Esophagus muscularis mucosa (tissue), 4 donors: ENCODE measurements around the gene LUC7L3. TPM values are rescaled to one million over a fixed set of nuclear protein-coding genes. Genes with fewer than 3 reads are reported as not detected.

ENCODE experiments used
- DNase-seq: peaks from one replicate; pipeline ENCODE4 v3.0.0-alpha.2; 2017; ENCODE audit errors: extremely low spot score
- H3K27ac ChIP-seq, 4 donors: fragments of 200-600 bp; sonication (generic); replicated peaks in 1 of 4; 1 replicate in 3 of 4; 2 replicates in 1 of 4; pipeline ENCODE4 v1.5.1; 2016 to 2019; ENCODE audit warnings: mild to moderate bottlenecking in 1 of 4
- H3K27me3 ChIP-seq, 4 donors: fragments of 200-600 bp; sonication (generic); one replicate each; pipeline versions ENCODE4 v1.5.1 to v1.6.0; 2016 to 2019
- H3K36me3 ChIP-seq, 4 donors: fragments of 200-600 bp; sonication (generic); one replicate each; pipeline ENCODE4 v1.5.1; 2016 to 2019
- H3K4me1 ChIP-seq, 4 donors: fragments of 200-600 bp; sonication (generic); one replicate each; pipeline ENCODE4 v1.5.1; 2016 to 2019
- H3K4me3 ChIP-seq, 4 donors: fragments of 200-600 bp; sonication (generic); 1 replicate in 2 of 4; 2 replicates in 2 of 4; pipeline ENCODE4 v1.5.1; 2016 to 2019; ENCODE audit warnings: mild to moderate bottlenecking in 4 of 4, moderate library complexity in 1 of 4
- H3K9me3 ChIP-seq, 4 donors: fragments of 200-600 bp; sonication (generic); 1 replicate in 3 of 4; 2 replicates in 1 of 4; pipeline ENCODE4 v1.5.1; 2016 to 2019
- CTCF ChIP-seq, 3 experiments: fragments of 200-600 bp in 2 of 3; fragments of 450-650 bp in 1 of 3; sonication (generic) in 2 of 3; IDR thresholded peaks; one replicate each; pipeline ENCODE4 v1.5.1; 2017 to 2019; ENCODE audit warnings: antibody characterized with exemption in 3 of 3, mild to moderate bottlenecking in 2 of 3, moderate library complexity in 1 of 3
- EP300 ChIP-seq: sonication (generic); formaldehyde crosslinking; IDR thresholded peaks from one replicate; pipeline ENCODE4 v1.6.1; 2017; ENCODE audit warnings: antibody characterized with exemption
- POLR2A ChIP-seq: fragments of 450-650 bp; IDR thresholded peaks from one replicate; pipeline ENCODE4 v1.6.1; 2017; ENCODE audit warnings: antibody characterized with exemption, moderate library complexity, mild to moderate bottlenecking, low read depth
- POLR2AphosphoS5 ChIP-seq, 2 donors: sonication (generic); formaldehyde crosslinking; IDR thresholded peaks; one replicate each; pipeline ENCODE4 v1.6.1; 2017; ENCODE audit warnings: antibody characterized with exemption in 2 of 2
- WGBS: methylation state at CpG from one replicate; pipeline ENCODE4 v1.1.5; 2018; 5-methylcytosine and 5-hydroxymethylcytosine counted together
- intact Hi-C: fragments of 100-400 bp; cut with DNase I; formaldehyde crosslinking; loops from one replicate; pipeline ENCODE4 v1.15.1; 2023
- total RNA-seq, 4 donors: library from RNA; depleted of rRNA; stranded (reverse); fragments of >200 nt; gene quantifications; one replicate each; pipeline versions ENCODE4 v1.1.0 to v1.2.1, GENCODE V29; 2016

LUC7L3 gene
- total RNA-seq, 4 donors from 2014 or later = 28.8 to 65.6 (median 38.9) TPM

DNA sequence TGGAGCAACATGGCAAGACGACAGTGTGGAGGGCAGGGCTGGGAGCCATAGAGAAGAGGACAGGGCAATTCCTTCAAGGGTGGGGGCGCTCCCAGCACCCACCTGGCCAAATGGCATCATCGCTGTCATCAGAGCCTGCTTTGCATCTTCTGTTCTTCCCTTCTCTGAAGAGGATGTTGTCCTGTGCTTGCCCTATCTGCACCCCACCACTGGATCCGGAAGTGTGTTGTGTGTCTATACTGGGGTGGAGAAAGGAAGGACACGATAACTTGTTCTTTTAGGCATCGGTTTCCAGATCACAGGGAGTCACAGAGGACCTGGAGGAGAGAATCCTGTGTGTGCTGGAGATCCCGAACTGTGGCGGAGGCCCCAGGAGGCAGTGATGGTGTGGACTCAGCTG, 73.6 kb downstream of the LUC7L3 start:
- intact Hi-C loops = no loop called here
- no peaks in the 10 kb centered on the region for H3K9me3 ChIP-seq
- no peak for TF ChIP-seq EP300
- no peak for TF ChIP-seq POLR2AphosphoS5 (IDR thresholded peaks at IDR 0.05)
- TF ChIP-seq CTCF (IDR thresholded peaks at IDR 0.05) = no peak
- no peak for TF ChIP-seq POLR2A
- DNase-seq = no peak
- 79% methylated on average over 8 of the region's 8 CpGs for WGBS
- no peak overlapping the region for H3K4me3 ChIP-seq
- H3K27ac ChIP-seq = no peak overlapping the region
- peaks cover 0 to 6% (median 3%) of the 10 kb centered on the region in 4 donors for H3K4me1 ChIP-seq
- H3K27me3 ChIP-seq = no peaks in the 10 kb centered on the region
- H3K36me3 ChIP-seq = no peaks in the 10 kb centered on the region

GRCh38 chr17:50794361-50794760, 75.0 kb downstream of the LUC7L3 start:
- H3K4me1 ChIP-seq = peaks cover 0 to 6% (median 3%) of the 10 kb centered on the region in 4 donors
- no peak overlapping the region for H3K4me3 ChIP-seq
- no peaks in the 10 kb centered on the region for H3K36me3 ChIP-seq
- no peaks in the 10 kb centered on the region for H3K9me3 ChIP-seq
- H3K27me3 ChIP-seq = no peaks in the 10 kb centered on the region
- no peak for DNase-seq
- intact Hi-C loops = no loop called here
- WGBS = 98% methylated on average over 6 of the region's 6 CpGs
- H3K27ac ChIP-seq = no peak overlapping the region
- TF ChIP-seq POLR2AphosphoS5 (IDR thresholded peaks at IDR 0.05) = no peak
- TF ChIP-seq CTCF (IDR thresholded peaks at IDR 0.05) = no peak
- no peak for TF ChIP-seq POLR2A
- TF ChIP-seq EP300 = no peak

DNA sequence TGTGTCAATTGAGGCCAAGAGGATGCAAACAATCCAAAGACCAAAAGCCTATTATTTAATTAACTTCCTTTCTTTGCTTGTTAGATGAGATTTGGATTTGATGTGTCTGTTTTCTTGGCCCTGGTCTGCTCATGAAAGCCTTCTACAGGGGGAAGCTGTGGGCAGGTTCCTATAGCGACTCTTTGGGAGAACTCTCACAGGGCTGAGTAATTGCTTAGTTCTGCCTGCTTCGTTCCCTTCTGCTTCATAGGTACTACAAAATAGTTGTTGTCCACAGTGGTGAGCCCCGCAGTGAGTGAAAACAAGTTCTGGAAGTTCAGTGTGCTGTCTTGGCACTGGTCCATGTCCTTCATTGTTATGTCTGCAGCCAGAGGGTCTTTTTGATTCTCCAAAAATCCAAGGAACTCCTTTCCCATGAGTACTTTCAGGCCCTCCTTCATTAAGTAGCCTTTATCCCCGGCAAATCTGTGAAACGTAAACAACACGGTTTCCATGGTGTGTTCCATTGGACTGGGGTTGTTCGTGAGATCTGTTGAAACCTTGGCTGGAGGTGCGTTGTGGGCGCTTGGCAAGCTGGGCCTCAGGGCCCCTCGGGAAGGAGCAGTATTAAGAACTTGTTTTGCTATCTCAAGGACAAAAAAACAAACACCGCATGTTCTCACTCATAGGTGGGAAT, 77.9 kb downstream of the LUC7L3 start:
- Histone ChIP-seq H3K4me1 (peaks cover 0 to 6% (median 3%) of the 10 kb centered on the region in 4 donors), H3K9me3 (no peaks in the 10 kb centered on the region), H3K27ac (no peak overlapping the region), H3K4me3 (no peak overlapping the region), H3K27me3 (no peaks in the 10 kb centered on the region), H3K36me3 (no peaks in the 10 kb centered on the region)
- intact Hi-C loops = no loop called here
- DNase-seq = no peak
- TF ChIP-seq POLR2A = no peak
- no peak for TF ChIP-seq EP300
- no peak for TF ChIP-seq POLR2AphosphoS5 (IDR thresholded peaks at IDR 0.05)
- TF ChIP-seq CTCF (IDR thresholded peaks at IDR 0.05) = no peak
- 38% methylated on average over 11 of the region's 11 CpGs for WGBS

DNA sequence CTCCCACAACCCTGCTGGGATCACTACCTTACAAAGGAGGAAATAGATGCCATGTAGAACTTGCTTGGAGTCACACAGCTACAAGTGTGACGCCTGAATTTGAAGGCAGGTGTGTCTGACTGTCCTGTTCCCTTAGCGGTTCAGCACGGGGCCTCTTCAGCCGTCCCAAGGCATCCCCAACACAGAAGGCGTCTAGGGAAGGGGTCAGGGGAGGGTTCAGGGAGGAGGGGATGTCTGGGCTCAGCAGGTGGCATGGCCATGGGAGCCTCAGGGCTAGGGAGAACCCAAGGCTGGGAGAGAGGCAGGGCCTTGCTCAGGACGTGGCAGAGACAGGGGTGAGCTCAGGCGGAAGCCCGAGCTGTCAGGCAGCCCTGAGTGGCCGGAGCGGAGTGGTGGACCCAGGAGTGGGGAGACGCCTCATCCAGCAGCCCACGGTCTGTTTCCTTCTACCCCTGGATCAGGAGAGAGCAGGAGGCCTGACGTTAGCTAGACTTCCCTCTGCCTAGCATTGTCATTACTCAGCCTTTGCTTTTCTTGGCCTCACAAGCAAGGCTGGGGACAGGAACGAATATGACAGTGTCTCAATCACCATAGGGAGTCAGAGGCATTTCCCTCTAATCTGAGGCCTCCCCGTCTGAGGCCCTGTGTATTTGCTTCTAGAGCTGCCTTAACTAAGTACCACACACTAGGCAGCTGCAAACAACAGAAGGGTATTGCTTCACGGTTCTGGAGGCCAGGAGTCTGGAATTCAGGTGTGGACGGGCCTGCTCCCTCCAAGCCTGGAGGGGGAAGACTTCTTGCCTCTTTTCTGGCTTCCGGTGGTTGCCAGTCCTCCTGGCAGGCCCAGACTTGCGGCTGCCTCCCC, 79.3 kb downstream of the LUC7L3 start:
- no peaks in the 10 kb centered on the region for H3K36me3 ChIP-seq
- DNase-seq = no peak
- TF ChIP-seq POLR2AphosphoS5 (IDR thresholded peaks at IDR 0.05) = no peak
- no peak for TF ChIP-seq EP300
- no peak for TF ChIP-seq CTCF (IDR thresholded peaks at IDR 0.05)
- no peak for TF ChIP-seq POLR2A
- H3K4me1 ChIP-seq = peaks cover 0 to 6% (median 3%) of the 10 kb centered on the region in 4 donors
- no peak overlapping the region for H3K4me3 ChIP-seq
- H3K27ac ChIP-seq = no peak overlapping the region
- H3K9me3 ChIP-seq = no peaks in the 10 kb centered on the region
- H3K27me3 ChIP-seq = no peaks in the 10 kb centered on the region
- WGBS = 91% methylated on average over 12 of the region's 19 CpGs
- intact Hi-C loops = no loop called here
